Suprapubic skin (tissue), 4 donors: Measurements from ENCODE around the gene ADAMTS15.

Experiments used
- CTCF ChIP-seq, 2 donors: fragments of 200-600 bp in 1 of 2; fragments of 450-650 bp in 1 of 2; sonication (generic) in 1 of 2; IDR thresholded peaks; one replicate each; pipeline ENCODE4 v1.5.1; 2016 to 2019; ENCODE audit warnings: antibody characterized with exemption in 2 of 2, mild to moderate bottlenecking in 1 of 2, moderate library complexity in 1 of 2
- POLR2A ChIP-seq, 2 donors: fragments of 450-650 bp; IDR thresholded peaks; one replicate each; pipeline ENCODE4 v1.6.1; 2017; ENCODE audit warnings: antibody characterized with exemption in 2 of 2, mild to moderate bottlenecking in 2 of 2, moderate library complexity in 2 of 2
- POLR2AphosphoS5 ChIP-seq, 3 donors: sonication (generic); formaldehyde crosslinking; IDR thresholded peaks; one replicate each; pipeline ENCODE4 v1.6.1; 2017; ENCODE audit warnings: antibody characterized with exemption in 3 of 3

- TF ChIP-seq CTCF (IDR thresholded peaks at IDR 0.05) (no peak), POLR2A (IDR thresholded peaks at IDR 0.05) (no peak), POLR2AphosphoS5 (IDR thresholded peaks at IDR 0.05) (no peak)
These were observed 75.2 kb downstream of the ADAMTS15 start for GRCh38 chr11:130523609-130524008.
